Keratinocyte (primary cell): ENCODE results near the gene ERG. TPM values are rescaled to one million over a fixed set of nuclear protein-coding genes. Genes with fewer than 3 reads are reported as not detected.

Source experiments
- DNase-seq: peaks from one replicate; pipeline ENCODE4 v3.0.0-alpha.2; 2011; ENCODE audit warnings: low read depth, missing footprints, low spot score
- FAIRE-seq: peaks from 2 replicates; lab custom pipeline; 2011; peaks lifted over from hg19 to GRCh38; lab: Jason Lieb, UNC
- H2AFZ ChIP-seq: 2 replicates; pipeline ENCODE4 v1.6.0; 2012; ENCODE audit warnings: low read length, control low read depth, inconsistent platforms; ENCODE audit not compliant: control insufficient read depth
- H3K27ac ChIP-seq: 2 replicates; pipeline ENCODE4 v1.5.1; 2011; ENCODE audit warnings: low read length; ENCODE audit not compliant: control insufficient read depth, insufficient read depth
- H3K27me3 ChIP-seq: 3 replicates; pipeline ENCODE4 v1.6.0; 2011; ENCODE audit warnings: low read length; ENCODE audit not compliant: control insufficient read depth, insufficient read depth; ENCODE audit errors: extremely low read depth
- H3K36me3 ChIP-seq, 2 experiments: 2 replicates in 1 of 2; 3 replicates in 1 of 2; pipeline ENCODE4 v1.5.1; 2011; ENCODE audit warnings: low read length in 2 of 2, mild to moderate bottlenecking in 1 of 2; ENCODE audit not compliant: control insufficient read depth in 2 of 2, insufficient read depth in 2 of 2; ENCODE audit errors: extremely low read depth in 1 of 2
- H3K4me1 ChIP-seq: 3 replicates; pipeline ENCODE4 v1.5.1; 2011; ENCODE audit warnings: low read length; ENCODE audit not compliant: control insufficient read depth, insufficient read depth; ENCODE audit errors: extremely low read depth
- H3K4me2 ChIP-seq: 3 replicates; pipeline ENCODE4 v1.6.0; 2011; ENCODE audit warnings: low read depth, low read length; ENCODE audit not compliant: control insufficient read depth, insufficient read depth; ENCODE audit errors: extremely low read depth
- H3K4me3 ChIP-seq, 3 experiments: fragments of 200-600 bp in 1 of 3; sonication (generic) in 1 of 3; 2 replicates in 2 of 3; 3 replicates in 1 of 3; pipeline ENCODE4 v1.5.1; 2011 to 2016; ENCODE audit warnings: low read length in 3 of 3, mild to moderate bottlenecking in 3 of 3, control low read depth in 2 of 3, inconsistent platforms in 1 of 3, low read depth in 1 of 3, mixed read lengths in 1 of 3, mixed run types in 1 of 3, moderate library complexity in 1 of 3; ENCODE audit not compliant: control insufficient read depth in 2 of 3, insufficient read depth in 2 of 3; ENCODE audit errors: extremely low read depth in 1 of 3
- H3K79me2 ChIP-seq: 2 replicates; pipeline ENCODE4 v1.6.0; 2012; ENCODE audit warnings: low read length; ENCODE audit not compliant: control insufficient read depth, insufficient read depth
- H3K9ac ChIP-seq: 3 replicates; pipeline ENCODE4 v1.6.0; 2011; ENCODE audit warnings: low read length; ENCODE audit not compliant: control insufficient read depth, insufficient read depth; ENCODE audit errors: extremely low read depth
- H3K9me1 ChIP-seq: 3 replicates; pipeline ENCODE4 v1.6.0; 2011; ENCODE audit warnings: low read length; ENCODE audit not compliant: control insufficient read depth, insufficient read depth; ENCODE audit errors: extremely low read depth
- H3K9me3 ChIP-seq: 2 replicates; pipeline ENCODE4 v1.5.1; 2012; ENCODE audit warnings: low read depth, low read length; ENCODE audit not compliant: control insufficient read depth
- H4K20me1 ChIP-seq: 3 replicates; pipeline ENCODE4 v1.6.0; 2011; ENCODE audit warnings: low read length; ENCODE audit not compliant: control insufficient read depth, insufficient read depth; ENCODE audit errors: extremely low read depth
- EZH2 ChIP-seq: IDR thresholded peaks from one replicate; pipeline ENCODE4 v1.6.1; 2012; ENCODE audit warnings: inconsistent platforms, mild to moderate bottlenecking, low read length, moderate library complexity
- dilution Hi-C: fragments of 300-500 bp; cut with MboI; formaldehyde crosslinking; loops from one replicate; pipeline ENCODE4 v1.7.0; 2020; ENCODE audit warnings: low sequenced_read_pairs; ENCODE audit not compliant: extremely low pct_ligation_motif_present
- polyA plus RNA-seq, 5 experiments: library from polyadenylated mRNA; depleted of rRNA in 3 of 5; stranded (reverse) in 3 of 5; stranded (forward) in 1 of 5; unstranded in 1 of 5; fragments of >200 nt; gene quantifications; 1 replicate in 1 of 5; 2 replicates in 3 of 5; 3 replicates in 1 of 5; pipeline versions ENCODE4 v1.2.1 to v1.2.3, GENCODE V29; 2011 to 2012; ENCODE audit warnings: missing spikeins in 2 of 5, low read depth in 1 of 5, low replicate concordance in 1 of 5
- TF ChIP-seq, protein P1 (sequence below), 3 experiments: IDR thresholded peaks in 1 of 3; conservative IDR thresholded peaks in 1 of 3; optimal IDR thresholded peaks in 1 of 3; 2 replicates in 2 of 3; 3 replicates in 1 of 3; pipeline versions ENCODE3 to v1.5.1; 2011; ENCODE audit warnings: low read length in 3 of 3, mild to moderate bottlenecking in 3 of 3, moderate library complexity in 2 of 3, control low read depth in 1 of 3, inconsistent platforms in 1 of 3; ENCODE audit not compliant: insufficient read depth in 2 of 3; ENCODE audit errors: extremely low read depth in 1 of 3

ERG gene
- polyA plus RNA-seq, 1 donor (not counting 4 experiments of a cell fraction or from before 2014, with no cell fraction given) = 0.08 TPM

- TF ChIP-seq EZH2 = no peak
- TF ChIP-seq, protein P1, sequence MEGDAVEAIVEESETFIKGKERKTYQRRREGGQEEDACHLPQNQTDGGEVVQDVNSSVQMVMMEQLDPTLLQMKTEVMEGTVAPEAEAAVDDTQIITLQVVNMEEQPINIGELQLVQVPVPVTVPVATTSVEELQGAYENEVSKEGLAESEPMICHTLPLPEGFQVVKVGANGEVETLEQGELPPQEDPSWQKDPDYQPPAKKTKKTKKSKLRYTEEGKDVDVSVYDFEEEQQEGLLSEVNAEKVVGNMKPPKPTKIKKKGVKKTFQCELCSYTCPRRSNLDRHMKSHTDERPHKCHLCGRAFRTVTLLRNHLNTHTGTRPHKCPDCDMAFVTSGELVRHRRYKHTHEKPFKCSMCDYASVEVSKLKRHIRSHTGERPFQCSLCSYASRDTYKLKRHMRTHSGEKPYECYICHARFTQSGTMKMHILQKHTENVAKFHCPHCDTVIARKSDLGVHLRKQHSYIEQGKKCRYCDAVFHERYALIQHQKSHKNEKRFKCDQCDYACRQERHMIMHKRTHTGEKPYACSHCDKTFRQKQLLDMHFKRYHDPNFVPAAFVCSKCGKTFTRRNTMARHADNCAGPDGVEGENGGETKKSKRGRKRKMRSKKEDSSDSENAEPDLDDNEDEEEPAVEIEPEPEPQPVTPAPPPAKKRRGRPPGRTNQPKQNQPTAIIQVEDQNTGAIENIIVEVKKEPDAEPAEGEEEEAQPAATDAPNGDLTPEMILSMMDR (optimal IDR thresholded peaks at IDR 0.05 in 1 of 3, IDR thresholded peaks at IDR 0.05 in 1 of 3, conservative IDR thresholded peaks at IDR 0.05 in 1 of 3; ENCODE audit: extremely low read depth in 1 of 3, insufficient read depth in 2 of 3, low read length in 3 of 3) = no peak
- H3K9me3 ChIP-seq = no peaks in the 10 kb centered on the region
- H4K20me1 ChIP-seq = no peaks in the 10 kb centered on the region
- dilution Hi-C loops = no loop called here
- no peaks in the 10 kb centered on the region for H3K27me3 ChIP-seq
- no peaks in the 10 kb centered on the region for H3K79me2 ChIP-seq
- no peak overlapping the region for H3K27ac ChIP-seq
- H3K4me1 ChIP-seq = peaks cover 35% of the 10 kb centered on the region
- no peaks in the 10 kb centered on the region for H3K9me1 ChIP-seq
- no peak overlapping the region for H3K9ac ChIP-seq
- H2AFZ ChIP-seq = no peak overlapping the region
- FAIRE-seq (no peak), DNase-seq (no peak)
- H3K4me3 ChIP-seq = no peak overlapping the region
- no peak overlapping the region for H3K4me2 ChIP-seq
- no peaks in the 10 kb centered on the region for H3K36me3 ChIP-seq
Observed at GRCh38 chr21:38477226-38477625, 21.1 kb downstream of the ERG start.

DNA sequence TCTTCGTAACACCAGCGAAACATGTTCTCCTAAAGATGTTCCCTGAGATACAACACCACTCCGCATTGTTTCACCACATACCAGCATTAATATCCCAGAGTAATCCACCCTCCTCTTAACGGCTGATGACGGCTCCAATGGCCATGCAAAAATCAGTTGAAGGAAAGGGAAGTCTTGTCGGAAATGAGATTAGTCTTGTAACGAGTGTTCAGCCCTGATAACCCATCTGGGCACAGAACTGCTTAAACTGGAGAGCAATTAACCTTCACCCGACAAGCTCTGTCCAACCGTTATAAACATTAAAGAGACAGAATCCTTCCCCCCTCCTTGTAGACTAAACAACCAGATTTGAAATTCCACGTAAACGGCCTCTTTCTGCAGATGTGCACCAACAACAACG lies 21.9 kb downstream of the ERG start:
- Histone ChIP-seq H3K79me2 (no peaks in the 10 kb centered on the region), H4K20me1 (no peaks in the 10 kb centered on the region), H3K4me2 (no peak overlapping the region), H3K4me3 (no peak overlapping the region), H3K27me3 (no peaks in the 10 kb centered on the region), H3K27ac (no peak overlapping the region), H3K9me3 (no peaks in the 10 kb centered on the region), H2AFZ (no peak overlapping the region), H3K4me1 (peaks cover 41% of the 10 kb centered on the region), H3K9me1 (no peaks in the 10 kb centered on the region), H3K9ac (no peak overlapping the region), H3K36me3 (no peaks in the 10 kb centered on the region)
- DNase-seq (no peak), FAIRE-seq (no peak)
- TF ChIP-seq EZH2 = no peak
- TF ChIP-seq, protein P1 (optimal IDR thresholded peaks at IDR 0.05 in 1 of 3, IDR thresholded peaks at IDR 0.05 in 1 of 3, conservative IDR thresholded peaks at IDR 0.05 in 1 of 3; ENCODE audit: extremely low read depth in 1 of 3, insufficient read depth in 2 of 3, low read length in 3 of 3) = no peak
- dilution Hi-C loops = no loop called here
